H1 (cell line): Measurements from ENCODE around the gene KCNJ4. TPM values are rescaled to one million over a fixed set of nuclear protein-coding genes. Genes with fewer than 3 reads are reported as not detected.

ENCODE experiments used
- ASH2L ChIP-seq: fragments of 200-600, 300-600 bp; sonication (generic); IDR thresholded peaks from one replicate; pipeline ENCODE4 v1.7.1; 2017; ENCODE audit warnings: low read length
- ATF2 ChIP-seq: IDR thresholded peaks from 2 replicates; pipeline ENCODE4 v1.6.1; 2012; ENCODE audit warnings: low read length, inconsistent platforms
- BRCA1 ChIP-seq: IDR thresholded peaks from 2 replicates; pipeline ENCODE4 v1.6.1; 2012; ENCODE audit warnings: low read depth, low read length, improper control_type of control experiment
- CBX8 ChIP-seq: fragments of 300-800, 300-1000 bp; sonication (generic); IDR thresholded peaks from 2 replicates; pipeline ENCODE4 v1.7.1; 2016; ENCODE audit warnings: low read depth, low read length, borderline replicate concordance
- CHD1 ChIP-seq: IDR thresholded peaks from 2 replicates; pipeline ENCODE4 v1.6.1; 2012; ENCODE audit warnings: low read depth, low read length, improper control_type of control experiment
- GTF2F1 ChIP-seq: IDR thresholded peaks from 2 replicates; pipeline ENCODE4 v1.6.1; 2012; ENCODE audit warnings: low read depth, low read length, improper control_type of control experiment, borderline replicate concordance
- HDAC2 ChIP-seq, 2 experiments: fragments of 300-600 bp in 1 of 2; sonication (generic) in 1 of 2; IDR thresholded peaks; 2 replicates each; pipeline ENCODE4 v1.6.1; 2011 to 2012; ENCODE audit warnings: low read depth in 2 of 2, low read length in 2 of 2, mild to moderate bottlenecking in 2 of 2, moderate library complexity in 2 of 2, borderline replicate concordance in 1 of 2, inconsistent platforms in 1 of 2
- JUND ChIP-seq: IDR thresholded peaks from 2 replicates; pipeline ENCODE4 v1.6.1; 2011; ENCODE audit warnings: mild to moderate bottlenecking, improper control_type of control experiment, low read length
- KDM5A ChIP-seq: fragments of 200-600 bp; IDR thresholded peaks from 2 replicates; pipeline ENCODE4 v1.7.1; 2012; ENCODE audit warnings: mild to moderate bottlenecking, low read length, inconsistent platforms, mixed read lengths
- PHF8 ChIP-seq: fragments of 200-600 bp; sonication (generic); conservative IDR thresholded peaks from 2 replicates; pipeline ENCODE4 v1.7.1; 2012; ENCODE audit warnings: low read depth, mild to moderate bottlenecking, inconsistent platforms, low read length, moderate library complexity
- POLR2A ChIP-seq, 2 experiments: IDR thresholded peaks; 1 replicate in 1 of 2; 2 replicates in 1 of 2; pipeline ENCODE4 v1.6.1; 2011; ENCODE audit warnings: low read depth in 2 of 2, low read length in 2 of 2, mild to moderate bottlenecking in 2 of 2; ENCODE audit errors: control extremely low read depth in 1 of 2
- POU5F1 ChIP-seq: IDR thresholded peaks from 2 replicates; pipeline ENCODE4 v1.6.1; 2011; ENCODE audit warnings: low read depth, mild to moderate bottlenecking, low read length, moderate library complexity
- RAD21 ChIP-seq, 2 experiments: IDR thresholded peaks in 1 of 2; conservative IDR thresholded peaks in 1 of 2; 2 replicates each; pipeline ENCODE4 v1.6.1; 2011; ENCODE audit warnings: low read depth in 2 of 2, low read length in 2 of 2, improper control_type of control experiment in 1 of 2, inconsistent platforms in 1 of 2, mild to moderate bottlenecking in 1 of 2, moderate library complexity in 1 of 2
- RBBP5 ChIP-seq: IDR thresholded peaks from 2 replicates; pipeline ENCODE4 v1.7.1; 2012; ENCODE audit warnings: low read depth, mild to moderate bottlenecking, inconsistent platforms, low read length, moderate library complexity, borderline replicate concordance
- RNF2 ChIP-seq: fragments of 200-900, 300-1000 bp; sonication (generic); IDR thresholded peaks from 2 replicates; pipeline ENCODE4 v1.7.1; 2016; ENCODE audit warnings: borderline replicate concordance, low read depth, mild to moderate bottlenecking, antibody characterized with exemption, low read length; ENCODE audit not compliant: poor library complexity, severe bottlenecking; ENCODE audit errors: missing control alignments
- SIX5 ChIP-seq: IDR thresholded peaks from 2 replicates; pipeline ENCODE4 v1.6.1; 2011; ENCODE audit warnings: mild to moderate bottlenecking, low read depth, low read length
- SUZ12 ChIP-seq: fragments of 200-600 bp; sonication (generic); IDR thresholded peaks from 2 replicates; pipeline ENCODE4 v1.6.1; 2012; ENCODE audit warnings: mild to moderate bottlenecking, inconsistent platforms, low read length, moderate library complexity, mixed read lengths
- TAF1 ChIP-seq: IDR thresholded peaks from 2 replicates; pipeline ENCODE4 v1.6.1; 2011; ENCODE audit warnings: mild to moderate bottlenecking, low read depth, low read length
- TAF7 ChIP-seq: optimal IDR thresholded peaks from 2 replicates; pipeline ENCODE3; 2011; ENCODE audit warnings: low read depth, mild to moderate bottlenecking, inconsistent platforms, low read length, moderate library complexity, borderline replicate concordance
- TBP ChIP-seq: IDR thresholded peaks from 2 replicates; pipeline ENCODE4 v1.6.1; 2011; ENCODE audit warnings: low read depth, low read length, improper control_type of control experiment
- USF2 ChIP-seq: IDR thresholded peaks from 2 replicates; pipeline ENCODE4 v1.6.1; 2011; ENCODE audit warnings: low read length, improper control_type of control experiment
- polyA plus RNA-seq, 7 experiments: library from polyadenylated mRNA; depleted of rRNA in 3 of 7; stranded (reverse) in 5 of 7; unstranded in 2 of 7; fragments of >200 nt in 5 of 7; fragments of 200-250 nt in 2 of 7; gene quantifications; 1 replicate in 5 of 7; 2 replicates in 1 of 7; 4 replicates in 1 of 7; pipeline versions ENCODE4 v1.2.1 to v1.2.3, GENCODE V29; 2011 to 2013; ENCODE audit warnings: missing spikeins in 2 of 7, mixed read lengths in 2 of 7
- total RNA-seq: library from RNA; stranded (reverse); fragmentation: NEBNext Ultra II Directional; extraction: Animal tissue kit (Norgen Biotek cat#: 25700); gene quantifications from 2 replicates; pipeline ENCODE4 v1.2.1, GENCODE V29; 2021

The KCNJ4 gene
- total and polyA plus RNA-seq, 2 of the 8 experiments (the other 6 are each of a cell fraction or from before 2014, with no cell fraction given), result 1.4 to 2.2 TPM

GRCh38 chr22:38412435-38413084 is 42.4 kb downstream of the KCNJ4 start (continued):
- TF ChIP-seq SIX5 (no peak), POU5F1 (no peak), CBX8 (no peak), HDAC2 (IDR thresholded peaks at IDR 0.05; ENCODE audit: borderline replicate concordance in 1 of 2, low read depth in 2 of 2, low read length in 2 of 2) (peak in 1 of 2 experiments; percentile 69; a peak in 1 of 4 replicates), RNF2 (no peak), TAF1 (0 out of 2 replicates have a peak, but pooled peaks have one; percentile 12), JUND (peak; percentile 69), CHD1 (no peak), GTF2F1 (no peak), ATF2 (no peak), BRCA1 (no peak), RBBP5 (no peak), ASH2L (no peak), RAD21 (IDR thresholded peaks at IDR 0.05 in 1 of 2, conservative IDR thresholded peaks at IDR 0.05 in 1 of 2; ENCODE audit: low read depth in 2 of 2, low read length in 2 of 2) (peak; percentile 55 to 73; a peak in 3 of 4 replicates), PHF8 (no peak), KDM5A (no peak), USF2 (peak; percentile 59; the same call in 1 of the 2 replicates), TBP (no peak), SUZ12 (no peak), TAF7 (peak; percentile 16), POLR2A (IDR thresholded peaks at IDR 0.05; ENCODE audit: control extremely low read depth in 1 of 2, low read depth in 2 of 2, low read length in 2 of 2) (no peak)
